Tibial nerve (tissue), 4 donors: ENCODE results near the gene OR6X1.

ENCODE experiments used
- CTCF ChIP-seq, 5 experiments: fragments of 200-600 bp in 3 of 5; fragments of 450-650 bp in 2 of 5; sonication (generic) in 3 of 5; IDR thresholded peaks; one replicate each; pipeline ENCODE4 v1.5.1; 2016 to 2019; ENCODE audit warnings: antibody characterized with exemption in 5 of 5, mild to moderate bottlenecking in 3 of 5, moderate library complexity in 2 of 5
- EP300 ChIP-seq, 2 donors: sonication (generic); formaldehyde crosslinking; IDR thresholded peaks; one replicate each; pipeline ENCODE4 v1.6.1; 2017; ENCODE audit warnings: antibody characterized with exemption in 2 of 2, mild to moderate bottlenecking in 1 of 2
- POLR2A ChIP-seq, 2 donors: fragments of 450-650 bp; IDR thresholded peaks; one replicate each; pipeline ENCODE4 v1.6.1; 2017; ENCODE audit warnings: antibody characterized with exemption in 2 of 2, mild to moderate bottlenecking in 2 of 2, moderate library complexity in 2 of 2

GRCh38 chr11:123778511-123778910 lies 24.2 kb upstream of the OR6X1 start:
- TF ChIP-seq CTCF (IDR thresholded peaks at IDR 0.05) (no peak), POLR2A (IDR thresholded peaks at IDR 0.05) (no peak), EP300 (IDR thresholded peaks at IDR 0.05) (no peak)
